DND-41 (cell line): Measurements from ENCODE around the gene AGFG2.
A peak's percentile ranks its signal among the peaks of the same experiment; 100 is the strongest.

Experiments used
- ATAC-seq: fragments of 200-7000 bp; cut with Tn5 transposase; 3 replicates; pipeline ENCODE4 v1.9.1; 2021; ENCODE audit warnings: low read depth; ENCODE audit not compliant: insufficient read depth
- DNase-seq: peaks from one replicate; pipeline ENCODE4 v3.0.0-alpha.2; 2020
- H2AFZ ChIP-seq: 2 replicates; pipeline ENCODE4 v1.6.0; 2012; ENCODE audit warnings: low read depth, low read length
- H3K27ac ChIP-seq: 2 replicates; pipeline ENCODE4 v1.5.1; 2012; ENCODE audit warnings: low read length, inconsistent platforms
- H3K27me3 ChIP-seq: fragments of 200-600 bp; sonication (generic); 2 replicates; pipeline ENCODE4 v1.6.0; 2012; ENCODE audit warnings: low read length, mild to moderate bottlenecking, inconsistent platforms; ENCODE audit not compliant: insufficient read depth, poor library complexity
- H3K36me3 ChIP-seq: 2 replicates; pipeline ENCODE4 v1.5.1; 2012; ENCODE audit warnings: low read length, inconsistent platforms; ENCODE audit not compliant: insufficient read depth
- H3K4me1 ChIP-seq: 2 replicates; pipeline ENCODE4 v1.5.1; 2012; ENCODE audit warnings: mild to moderate bottlenecking, low read length; ENCODE audit not compliant: insufficient read depth
- H3K4me2 ChIP-seq: 2 replicates; pipeline ENCODE4 v1.6.0; 2012; ENCODE audit warnings: mild to moderate bottlenecking, moderate library complexity, low read length, inconsistent platforms; ENCODE audit not compliant: insufficient read depth
- H3K4me3 ChIP-seq, 2 experiments: fragments of 200-600 bp in 1 of 2; shearing (Covaris generic) in 1 of 2; 2 replicates each; pipeline ENCODE4 v1.5.1; 2012 to 2016; ENCODE audit warnings: inconsistent platforms in 2 of 2, low read length in 2 of 2, mild to moderate bottlenecking in 2 of 2, low read depth in 1 of 2, moderate library complexity in 1 of 2
- H3K79me2 ChIP-seq: 2 replicates; pipeline ENCODE4 v1.6.0; 2012; ENCODE audit warnings: low read length, inconsistent platforms; ENCODE audit not compliant: insufficient read depth
- H3K9ac ChIP-seq: 2 replicates; pipeline ENCODE4 v1.6.0; 2012; ENCODE audit warnings: low read depth, mild to moderate bottlenecking, inconsistent platforms, low read length, moderate library complexity
- H3K9me3 ChIP-seq: 2 replicates; pipeline ENCODE4 v1.5.1; 2012; ENCODE audit warnings: low read length, moderate library complexity, mild to moderate bottlenecking, inconsistent platforms; ENCODE audit not compliant: insufficient read depth, severe bottlenecking
- H4K20me1 ChIP-seq: 2 replicates; pipeline ENCODE4 v1.6.0; 2012; ENCODE audit warnings: low read length; ENCODE audit not compliant: insufficient read depth
- EZH2 ChIP-seq: IDR thresholded peaks from 3 replicates; pipeline ENCODE4 v1.6.1; 2012; ENCODE audit warnings: borderline replicate concordance, low read depth, mild to moderate bottlenecking, moderate library complexity, low read length, inconsistent platforms; ENCODE audit not compliant: severe bottlenecking
- TF ChIP-seq, protein P1 (sequence below): IDR thresholded peaks from 2 replicates; pipeline ENCODE4 v1.5.1; 2012; ENCODE audit warnings: borderline replicate concordance, low read length, moderate library complexity, mild to moderate bottlenecking; ENCODE audit not compliant: poor library complexity, severe bottlenecking; ENCODE audit errors: extremely low read depth

Gene AGFG2

DNA sequence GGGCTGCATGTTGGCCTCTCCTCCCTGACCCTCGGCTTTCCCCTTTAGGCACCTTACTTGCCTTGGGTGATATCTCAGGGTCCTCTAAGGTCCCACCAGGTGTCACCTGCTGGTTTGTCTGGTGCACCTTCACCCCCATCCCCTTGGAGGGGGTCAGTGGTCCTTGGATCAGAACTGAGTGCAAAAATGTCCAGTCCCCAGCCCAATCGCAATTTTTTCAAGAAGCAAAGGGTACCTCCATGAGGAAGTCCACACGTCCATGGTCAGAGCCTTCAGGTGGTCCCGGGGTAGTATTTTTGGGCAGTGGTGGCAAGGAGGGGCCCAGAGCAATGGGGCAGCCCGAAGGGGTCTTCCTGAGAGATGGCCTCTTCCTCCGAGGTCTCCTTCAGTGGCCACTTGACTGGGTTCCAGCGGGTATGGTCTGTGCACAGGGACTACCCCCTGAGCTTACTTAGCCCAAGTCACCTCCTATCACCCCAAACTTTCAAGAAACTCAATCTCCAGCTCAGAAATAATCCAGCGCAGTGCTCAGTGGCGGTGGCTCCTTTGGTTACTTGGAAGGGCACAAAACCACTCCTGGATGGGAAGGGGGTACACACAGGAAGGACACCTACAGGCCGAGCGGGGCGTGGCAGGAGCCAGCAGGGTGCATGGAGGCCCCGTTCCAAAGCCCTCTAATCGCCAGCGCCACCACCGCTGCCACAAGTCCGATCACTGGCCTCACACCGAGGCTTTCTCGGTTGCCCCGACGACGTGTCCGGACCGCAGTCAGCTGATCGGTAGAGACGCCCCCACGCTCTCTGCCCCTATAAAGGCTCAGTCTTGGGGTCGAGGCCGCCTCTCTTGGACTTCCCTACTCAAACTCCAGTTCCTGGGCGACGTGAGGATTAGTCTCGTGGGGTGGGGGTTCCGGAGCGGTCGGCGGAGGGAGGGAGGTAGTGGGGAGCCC is 30.2 kb downstream of the AGFG2 start:
- H3K4me2 ChIP-seq, result peak overlapping the region; percentile 76
- peaks cover 16% of the 10 kb centered on the region; the same call in 1 of the 2 replicates for H3K36me3 ChIP-seq
- DNase-seq (peak; percentile 42), ATAC-seq (peak; percentile 33; the same call in 2 of the 3 replicates)
- peaks cover 9% of the 10 kb centered on the region for H3K27me3 ChIP-seq
- no peak overlapping the region for H2AFZ ChIP-seq
- H3K27ac ChIP-seq, result no peak overlapping the region
- H3K4me1 ChIP-seq, result peaks cover 25% of the 10 kb centered on the region
- no peaks in the 10 kb centered on the region for H3K79me2 ChIP-seq
- peaks cover 20% of the 10 kb centered on the region for H4K20me1 ChIP-seq
- no peaks in the 10 kb centered on the region for H3K9me3 ChIP-seq
- H3K9ac ChIP-seq, result peak overlapping the region; percentile 48; the same call in 1 of the 2 replicates
- TF ChIP-seq, protein P1, sequence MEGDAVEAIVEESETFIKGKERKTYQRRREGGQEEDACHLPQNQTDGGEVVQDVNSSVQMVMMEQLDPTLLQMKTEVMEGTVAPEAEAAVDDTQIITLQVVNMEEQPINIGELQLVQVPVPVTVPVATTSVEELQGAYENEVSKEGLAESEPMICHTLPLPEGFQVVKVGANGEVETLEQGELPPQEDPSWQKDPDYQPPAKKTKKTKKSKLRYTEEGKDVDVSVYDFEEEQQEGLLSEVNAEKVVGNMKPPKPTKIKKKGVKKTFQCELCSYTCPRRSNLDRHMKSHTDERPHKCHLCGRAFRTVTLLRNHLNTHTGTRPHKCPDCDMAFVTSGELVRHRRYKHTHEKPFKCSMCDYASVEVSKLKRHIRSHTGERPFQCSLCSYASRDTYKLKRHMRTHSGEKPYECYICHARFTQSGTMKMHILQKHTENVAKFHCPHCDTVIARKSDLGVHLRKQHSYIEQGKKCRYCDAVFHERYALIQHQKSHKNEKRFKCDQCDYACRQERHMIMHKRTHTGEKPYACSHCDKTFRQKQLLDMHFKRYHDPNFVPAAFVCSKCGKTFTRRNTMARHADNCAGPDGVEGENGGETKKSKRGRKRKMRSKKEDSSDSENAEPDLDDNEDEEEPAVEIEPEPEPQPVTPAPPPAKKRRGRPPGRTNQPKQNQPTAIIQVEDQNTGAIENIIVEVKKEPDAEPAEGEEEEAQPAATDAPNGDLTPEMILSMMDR, result peak; percentile 62
- TF ChIP-seq EZH2, result no peak
- peak overlapping the region in 1 of 2 experiments; percentile 48; a peak in 1 of 4 replicates for H3K4me3 ChIP-seq

DNA sequence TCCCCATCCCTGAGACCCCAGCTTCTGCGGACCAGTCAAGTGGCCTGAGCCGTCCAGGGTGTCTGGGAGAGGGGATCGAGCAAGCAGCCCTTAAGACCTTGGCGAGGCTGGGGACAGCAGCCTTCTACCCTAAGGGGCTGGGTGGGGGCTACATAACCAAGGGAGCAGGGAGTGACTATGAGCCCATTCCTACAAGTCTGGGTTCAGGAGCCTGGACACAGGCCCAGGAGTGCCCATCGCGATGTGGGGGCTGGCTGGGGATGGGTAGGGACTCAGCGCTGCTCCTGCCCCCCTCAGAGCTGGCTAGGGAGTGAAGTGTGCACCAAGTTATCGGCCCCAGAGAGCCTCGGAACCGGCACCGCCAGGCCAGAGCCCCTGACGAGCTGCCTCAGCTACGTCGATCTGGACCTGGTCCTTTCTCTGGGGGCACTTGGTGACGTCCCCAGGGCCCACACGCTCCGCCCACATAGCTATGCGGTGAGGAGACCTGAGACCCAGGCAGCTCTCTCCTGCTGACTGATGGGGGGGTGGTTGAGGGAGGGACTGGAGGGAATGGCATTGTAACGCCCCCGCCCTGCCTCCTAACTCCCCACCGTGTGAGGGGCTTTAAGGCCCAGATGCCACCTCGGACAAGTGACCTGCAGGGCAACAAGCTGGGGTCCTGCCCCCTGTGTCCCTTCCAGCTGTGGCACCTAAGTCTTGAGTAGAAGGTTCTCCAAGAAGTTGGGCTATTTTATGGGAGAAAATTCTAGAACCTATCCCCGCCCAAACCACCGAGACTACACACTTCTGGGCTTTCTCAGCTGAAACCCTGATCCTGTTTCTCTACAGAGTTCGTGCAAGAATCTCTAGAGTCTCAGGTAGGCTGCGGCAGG is 32.2 kb downstream of the AGFG2 start:
- Histone ChIP-seq H4K20me1 (peaks cover 31% of the 10 kb centered on the region), H3K4me2 (peak overlapping the region; percentile 76; the same call in 1 of the 2 replicates), H3K27me3 (peaks cover 9% of the 10 kb centered on the region), H3K79me2 (no peaks in the 10 kb centered on the region), H3K4me1 (peaks cover 24% of the 10 kb centered on the region), H3K9me3 (no peaks in the 10 kb centered on the region), H3K36me3 (peaks cover 32% of the 10 kb centered on the region), H3K9ac (no peak overlapping the region), H2AFZ (no peak overlapping the region), H3K4me3 (no peak overlapping the region), H3K27ac (no peak overlapping the region)
- no peak for TF ChIP-seq EZH2
- TF ChIP-seq, protein P1, result no peak
- ATAC-seq (no peak), DNase-seq (no peak)

DNA sequence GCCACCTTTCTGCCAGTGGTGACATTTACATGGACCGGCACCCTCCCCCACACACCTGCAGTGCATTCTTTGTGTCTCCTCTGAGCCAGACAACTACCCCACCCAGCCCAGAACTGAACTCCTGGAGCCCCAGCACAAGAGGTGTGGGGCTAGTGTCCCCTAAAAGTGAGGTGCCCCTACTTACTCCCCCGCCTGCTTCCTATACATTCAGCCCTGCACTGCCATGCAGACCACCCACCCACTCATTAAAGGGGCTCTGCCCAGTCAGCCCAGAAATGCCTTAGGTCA is 32.8 kb downstream of the AGFG2 start:
- Histone ChIP-seq H3K79me2 (no peaks in the 10 kb centered on the region), H3K9me3 (no peaks in the 10 kb centered on the region), H3K9ac (no peak overlapping the region), H3K4me3 (no peak overlapping the region), H3K4me1 (peaks cover 24% of the 10 kb centered on the region), H2AFZ (no peak overlapping the region), H3K27ac (no peak overlapping the region), H3K36me3 (peaks cover 38% of the 10 kb centered on the region), H4K20me1 (peaks cover 31% of the 10 kb centered on the region), H3K27me3 (peaks cover 9% of the 10 kb centered on the region), H3K4me2 (no peak overlapping the region)
- DNase-seq (no peak), ATAC-seq (no peak)
- TF ChIP-seq, protein P1, result no peak
- TF ChIP-seq EZH2, result no peak
